TTC549 (cell line): ENCODE results near the gene C1orf122.

Experiments
- FAIRE-seq: peaks from 2 replicates; lab custom pipeline; 2012; peaks lifted over from hg19 to GRCh38; lab: Jason Lieb, UNC

The C1orf122 gene

DNA sequence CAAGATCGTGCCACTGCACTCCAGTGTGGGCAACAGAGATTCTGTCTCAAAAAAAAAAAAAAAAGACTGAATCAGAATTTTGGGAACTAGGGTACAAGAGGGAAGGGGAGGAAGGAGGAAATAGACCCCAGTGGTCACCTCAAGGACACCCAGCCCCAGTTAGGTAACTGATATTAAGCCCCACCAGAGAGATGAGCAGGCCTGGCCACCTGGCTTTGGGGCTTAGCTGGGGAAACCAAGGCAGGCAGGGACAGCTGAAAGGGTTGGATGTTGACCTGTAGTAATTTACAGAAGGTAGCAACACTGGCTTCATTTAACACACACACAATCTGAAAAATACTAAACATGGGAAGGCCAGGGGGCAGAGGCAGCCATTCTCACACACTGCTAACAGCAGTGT lies 5.2 kb upstream of the C1orf122 start:
- no peak for FAIRE-seq

DNA sequence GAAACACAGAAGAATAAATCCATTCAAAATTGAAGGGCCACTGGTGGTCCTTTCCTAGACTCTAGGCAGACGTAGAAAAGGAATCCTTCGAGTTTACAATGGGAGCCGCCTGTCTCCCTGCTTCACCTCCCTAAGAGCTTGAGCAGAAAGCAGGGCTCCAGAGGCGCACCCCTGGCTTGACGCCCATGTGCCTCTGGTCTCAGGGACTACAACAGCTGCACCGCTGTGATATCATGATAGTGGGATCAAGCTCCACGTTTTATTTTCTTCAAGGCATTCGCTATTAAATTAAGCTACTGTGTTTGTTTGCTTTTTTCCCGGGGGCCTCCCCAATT lies 403 bp upstream of the C1orf122 start:
- no peak for FAIRE-seq

- FAIRE-seq: no peak
These were observed 1.1 kb downstream of the C1orf122 start for GRCh38 chr1:37808369-37809319.

DNA sequence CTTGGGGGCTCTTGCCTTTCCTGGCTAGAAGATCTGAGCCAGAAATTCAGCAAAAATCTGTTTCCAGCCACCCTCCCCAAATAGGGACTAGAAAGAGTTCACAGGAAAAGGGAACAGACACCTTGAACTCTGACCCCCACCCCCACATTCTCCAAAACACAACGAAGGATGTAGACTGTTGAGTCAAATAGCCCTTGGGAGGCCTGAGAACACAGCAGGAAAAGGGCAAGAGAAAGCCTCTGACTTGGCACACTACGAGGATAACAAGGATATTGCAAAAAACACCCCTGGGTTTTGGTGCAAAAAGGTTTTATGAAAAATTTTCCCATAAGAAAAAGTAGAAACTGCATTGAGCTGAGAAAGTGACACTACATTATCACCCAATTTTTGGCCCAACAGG lies 2.4 kb downstream of the C1orf122 start:
- no peak for FAIRE-seq

GRCh38 chr1:37811027-37811655 lies 3.6 kb downstream of the C1orf122 start:
- peak; percentile 91 for FAIRE-seq

DNA sequence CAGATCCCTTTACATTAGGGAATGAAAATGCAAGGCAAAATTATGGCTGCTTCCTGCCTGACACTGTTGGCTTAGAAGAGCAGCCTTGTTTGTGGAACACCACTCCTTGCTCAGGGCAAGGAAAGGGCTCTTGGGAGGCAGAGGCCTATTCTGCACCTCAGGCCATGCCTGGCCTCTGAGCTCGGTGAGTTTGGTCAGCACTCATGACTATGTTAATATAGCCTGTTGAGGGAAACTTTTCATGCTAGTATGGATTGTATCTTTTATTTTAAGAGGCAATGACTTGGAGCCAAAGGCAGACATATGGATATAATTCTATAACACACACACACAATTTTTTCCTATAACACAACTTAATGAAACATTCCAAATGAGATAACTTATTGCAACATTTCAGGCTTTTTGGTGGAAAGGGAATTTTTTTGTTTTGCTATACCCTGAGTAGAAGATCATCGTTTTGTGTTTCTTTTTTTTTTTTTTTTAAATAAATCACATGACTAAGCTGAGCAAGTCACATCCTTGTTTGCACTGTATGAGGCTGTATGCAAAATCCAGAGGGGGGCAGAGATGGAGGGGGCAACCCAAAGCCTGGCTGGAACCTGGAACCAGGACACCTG lies 6.0 kb downstream of the C1orf122 start:
- no peak for FAIRE-seq

DNA sequence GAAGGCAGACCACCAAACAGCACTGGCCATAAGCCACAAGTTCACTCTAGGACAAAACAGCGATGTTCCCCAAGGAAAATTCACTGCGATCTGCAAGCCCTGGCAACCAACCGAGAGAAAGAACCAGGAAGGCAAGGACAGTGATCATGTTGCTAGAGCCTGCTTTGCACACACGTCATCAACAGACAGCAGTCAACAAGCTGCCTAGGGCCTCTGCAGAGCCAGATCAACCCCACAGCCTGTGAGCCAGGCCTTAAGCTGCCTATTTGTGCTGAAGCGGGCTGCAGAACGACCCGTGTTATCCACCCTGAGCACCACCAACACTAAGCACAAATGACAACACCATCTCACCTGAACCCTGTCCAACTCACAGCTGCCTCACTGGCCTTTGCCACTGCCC lies 6.7 kb downstream of the C1orf122 start:
- FAIRE-seq: no peak

- FAIRE-seq: no peak
These were observed 9.9 kb downstream of the C1orf122 start for GRCh38 chr1:37817481-37817880.

DNA sequence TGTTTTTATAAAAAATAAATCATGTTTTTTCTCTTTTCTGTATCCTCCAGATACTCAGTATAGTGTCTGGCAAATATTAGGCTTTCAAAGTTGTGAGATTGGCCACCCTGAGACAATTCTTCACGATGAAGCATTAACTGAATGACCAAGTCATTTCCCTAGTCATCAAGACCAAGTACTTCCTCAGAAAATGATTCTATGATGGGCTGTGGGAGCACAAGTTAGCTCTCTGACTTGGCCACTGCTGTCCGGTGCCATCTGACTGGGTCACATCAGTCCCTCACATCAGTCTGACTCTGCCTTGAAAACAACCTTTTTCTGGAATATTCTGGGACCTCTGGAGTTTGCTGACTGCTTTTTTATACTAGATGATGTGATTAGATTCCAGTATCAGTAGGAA lies 13.9 kb downstream of the C1orf122 start:
- FAIRE-seq: no peak

DNA sequence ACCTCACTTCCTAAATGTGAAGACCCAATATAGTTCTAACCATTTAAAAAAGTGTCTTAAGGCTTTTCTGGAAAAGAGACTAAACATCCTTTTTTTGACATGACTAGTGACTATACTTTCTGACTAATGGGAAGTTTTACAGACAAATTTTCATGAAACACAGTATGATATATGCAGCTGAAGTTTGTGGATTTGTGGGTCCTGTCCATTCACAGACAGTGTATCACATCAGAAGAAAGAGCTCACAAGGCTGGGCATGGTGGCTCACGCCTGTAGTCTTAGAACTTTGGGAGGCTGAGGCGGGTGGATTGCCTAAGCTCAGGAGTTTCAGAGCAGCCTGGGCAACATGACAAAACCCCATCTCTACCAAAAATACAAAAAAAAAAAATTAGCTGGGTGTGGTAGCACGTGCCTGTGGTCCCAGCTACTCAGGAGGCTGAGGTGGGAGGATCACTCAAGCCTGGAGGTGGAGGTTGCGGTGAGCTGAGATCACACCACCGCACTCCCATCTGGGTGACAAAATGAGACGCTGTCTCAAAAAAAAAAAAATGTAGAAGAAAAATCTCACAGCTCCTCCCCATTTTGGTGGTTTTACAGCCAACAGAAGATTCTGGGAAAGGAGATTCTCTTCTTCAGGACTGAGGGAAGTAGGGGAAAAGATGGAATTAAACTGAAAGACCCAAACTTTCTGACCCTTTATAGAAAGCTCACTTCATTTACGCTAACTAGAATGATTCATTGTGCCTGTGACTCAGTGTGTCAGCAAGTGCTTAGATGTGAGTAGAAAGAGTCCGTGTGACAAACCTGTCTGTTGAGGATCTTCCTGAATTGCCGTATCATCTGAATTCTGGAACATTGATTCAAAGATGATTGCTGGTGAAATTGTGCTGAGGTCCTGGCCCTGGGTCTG lies 15.6 kb downstream of the C1orf122 start:
- no peak for FAIRE-seq

GRCh38 chr1:37824001-37824400 lies 16.4 kb downstream of the C1orf122 start:
- no peak for FAIRE-seq

GRCh38 chr1:37825506-37825905 lies 17.9 kb downstream of the C1orf122 start:
- FAIRE-seq: no peak

DNA sequence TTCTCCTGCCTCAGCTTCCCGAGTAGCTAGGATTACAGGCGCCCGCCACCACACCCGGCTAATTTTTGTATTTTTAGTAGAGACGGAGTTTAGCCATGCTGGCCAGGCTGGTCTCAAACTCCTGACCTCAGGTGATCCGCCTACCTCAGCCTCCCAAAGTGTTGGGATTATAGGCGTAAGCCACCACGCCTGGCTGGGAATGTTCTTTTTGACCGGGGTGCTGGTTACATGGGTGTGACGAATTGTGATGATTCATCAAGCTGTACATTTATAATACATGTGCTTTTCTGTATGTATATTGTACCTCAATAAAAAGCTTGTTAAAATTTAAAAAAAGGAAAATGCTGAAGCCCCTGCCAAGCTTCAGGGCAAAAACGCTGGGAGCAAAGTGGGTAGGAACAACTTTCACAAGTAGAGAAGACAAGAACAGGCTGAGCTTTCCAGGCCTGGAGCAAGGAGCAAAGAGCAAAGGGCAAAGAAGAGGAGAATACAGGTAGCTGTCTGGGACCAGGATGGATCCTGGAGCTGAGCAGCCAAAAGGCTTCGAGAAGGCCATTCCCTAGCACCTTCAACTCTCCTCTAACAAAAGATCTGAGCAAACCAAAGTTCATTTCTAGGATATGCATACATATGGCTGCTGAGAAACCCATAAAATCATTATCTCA lies 21.0 kb downstream of the C1orf122 start:
- FAIRE-seq: no peak

DNA sequence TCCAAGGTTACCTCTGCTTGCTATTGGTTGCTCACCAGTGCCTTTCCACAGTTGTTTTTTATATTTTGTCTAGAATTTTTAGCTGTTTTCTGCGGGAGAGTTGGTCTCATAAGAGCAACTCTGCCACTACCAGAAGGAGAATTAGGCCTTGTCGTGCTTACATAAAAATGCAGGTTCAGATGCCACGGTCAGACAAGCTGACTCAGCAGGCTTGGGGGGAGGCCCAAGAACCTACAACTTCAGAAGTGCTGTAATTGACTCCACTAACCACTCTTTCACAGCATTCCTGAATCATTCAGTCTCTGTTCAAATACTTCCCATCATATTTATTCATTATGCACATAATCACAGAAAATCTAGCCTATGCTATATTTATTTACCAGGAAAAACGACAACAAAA lies 23.5 kb downstream of the C1orf122 start:
- no peak for FAIRE-seq

GRCh38 chr1:37831809-37832208 lies 24.2 kb downstream of the C1orf122 start:
- FAIRE-seq: no peak

- no peak for FAIRE-seq
These were observed 29.2 kb downstream of the C1orf122 start for GRCh38 chr1:37836788-37837187.

- no peak for FAIRE-seq
These were observed 32.1 kb downstream of the C1orf122 start for GRCh38 chr1:37839676-37840075.

DNA sequence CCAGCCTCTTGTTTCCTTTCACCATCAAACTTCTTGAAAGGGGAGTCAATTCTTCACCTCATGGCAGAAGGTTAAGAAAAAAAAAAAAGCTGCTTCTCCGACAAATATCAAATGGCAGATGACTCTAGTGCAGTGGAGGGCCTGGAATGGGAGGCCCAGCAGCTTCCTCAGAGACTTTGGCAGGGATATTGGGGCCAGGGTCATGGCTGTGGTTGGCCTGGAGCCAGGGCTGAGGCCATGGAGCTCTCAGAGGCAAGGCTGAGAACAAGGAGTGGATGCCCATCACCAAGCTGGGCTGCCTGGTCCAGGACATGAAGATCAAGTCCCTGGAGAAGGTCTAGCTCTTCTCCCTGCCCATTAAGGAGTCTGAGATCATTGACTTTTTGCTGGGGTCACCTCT lies 33.1 kb downstream of the C1orf122 start:
- FAIRE-seq: no peak

DNA sequence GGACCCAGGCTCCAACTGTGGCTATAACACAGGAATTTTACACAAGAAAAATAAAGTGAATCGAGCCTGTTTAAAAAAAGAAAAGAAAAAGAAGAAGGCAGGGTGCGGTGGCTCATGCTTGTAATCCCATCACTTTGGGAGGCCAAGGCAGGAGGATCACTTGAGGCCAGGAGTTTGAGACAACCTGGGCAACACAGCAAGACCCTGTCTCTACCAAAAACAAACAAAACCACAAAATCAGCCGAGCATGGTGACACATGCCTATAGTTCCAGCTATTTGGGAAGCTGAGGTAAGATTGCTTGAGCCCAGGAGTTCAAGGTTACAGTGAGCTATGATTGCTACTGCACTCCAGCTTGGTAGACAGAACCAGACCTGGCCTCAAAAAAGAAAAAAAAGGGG lies 34.1 kb downstream of the C1orf122 start:
- FAIRE-seq: no peak

GRCh38 chr1:37844536-37844935 lies 36.9 kb downstream of the C1orf122 start:
- no peak for FAIRE-seq

DNA sequence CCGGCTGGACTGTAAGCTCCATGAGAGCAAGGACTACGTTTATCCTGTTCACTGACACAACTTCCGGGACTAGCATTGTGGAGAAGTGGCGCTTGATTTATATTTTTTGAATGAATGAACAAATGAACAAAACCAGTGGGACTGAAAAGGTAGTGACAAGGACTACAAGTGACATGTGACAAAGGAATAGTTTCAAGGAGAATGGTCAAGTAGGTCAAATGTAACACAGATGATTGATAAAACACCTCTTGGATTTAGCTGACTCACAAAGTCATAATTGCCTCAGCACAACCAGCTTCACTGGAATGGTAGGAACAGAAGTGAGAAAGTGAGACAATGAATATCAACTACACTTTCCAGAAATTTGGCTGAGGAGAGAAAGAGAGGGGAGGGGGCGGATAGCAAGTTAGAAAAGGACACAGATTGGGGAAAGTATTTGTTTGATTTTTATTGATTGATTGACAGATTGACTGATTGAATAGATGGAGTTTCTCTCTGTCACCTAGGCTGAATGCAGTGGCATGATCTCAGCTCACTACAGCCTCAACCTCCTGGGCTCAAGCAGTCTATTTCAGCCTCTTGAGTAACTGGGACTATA lies 37.6 kb downstream of the C1orf122 start:
- no peak for FAIRE-seq
